Activated CD8-positive, alpha-beta memory T cell treated with anti-CD3 and anti-CD28 coated beads, Interleukin-2, amount 50 U/mL, for 24 hours (primary cell): Measurements from ENCODE around the gene UNC93A.

Experiments
- DNase-seq: peaks from one replicate; pipeline ENCODE4 v3.0.0-alpha.2; 2020; ENCODE audit errors: extremely low read depth

The UNC93A gene

GRCh38 chr6:167293088-167293589, 2.0 kb downstream of the UNC93A start:
- no peak for DNase-seq

- no peak for DNase-seq
These were observed 2.5 kb downstream of the UNC93A start for GRCh38 chr6:167293590-167294091.

GRCh38 chr6:167294241-167294640, 3.1 kb downstream of the UNC93A start:
- no peak for DNase-seq

- DNase-seq, result no peak
These were observed 3.8 kb downstream of the UNC93A start for GRCh38 chr6:167294651-167295494.

- DNase-seq, result no peak
These were observed 4.6 kb downstream of the UNC93A start for GRCh38 chr6:167295495-167296292.

GRCh38 chr6:167296293-167296690, 5.2 kb downstream of the UNC93A start:
- no peak for DNase-seq

GRCh38 chr6:167296902-167297301, 5.8 kb downstream of the UNC93A start:
- no peak for DNase-seq

- DNase-seq, result no peak
These were observed 7.0 kb downstream of the UNC93A start for GRCh38 chr6:167298127-167298526.

- no peak for DNase-seq
These were observed 8.7 kb downstream of the UNC93A start for GRCh38 chr6:167299641-167300308.

- no peak for DNase-seq
These were observed 10.0 kb downstream of the UNC93A start for GRCh38 chr6:167300902-167301777.

GRCh38 chr6:167302074-167302473, 11.0 kb downstream of the UNC93A start:
- DNase-seq, result no peak

- DNase-seq, result no peak
These were observed 11.7 kb downstream of the UNC93A start for GRCh38 chr6:167302796-167303195.

GRCh38 chr6:167303675-167304625, 12.8 kb downstream of the UNC93A start:
- DNase-seq, result no peak

GRCh38 chr6:167304912-167305311, 13.8 kb downstream of the UNC93A start:
- no peak for DNase-seq

- no peak for DNase-seq
These were observed 14.7 kb downstream of the UNC93A start for GRCh38 chr6:167305796-167306195.

- no peak for DNase-seq
These were observed 15.4 kb downstream of the UNC93A start for GRCh38 chr6:167306401-167306998.

- no peak for DNase-seq
These were observed 16.3 kb downstream of the UNC93A start for GRCh38 chr6:167307342-167307955.

- DNase-seq, result no peak
These were observed 17.1 kb downstream of the UNC93A start for GRCh38 chr6:167308207-167308606.
